GM15510 (cell line): ENCODE results near the gene DHRS1.

ENCODE experiments used
- POLR2A ChIP-seq: IDR thresholded peaks from 3 replicates; pipeline ENCODE4 v1.6.1; 2011; ENCODE audit warnings: borderline replicate concordance; ENCODE audit not compliant: insufficient read length; ENCODE audit errors: extremely low read depth

Gene DHRS1

GRCh38 chr14:24270537-24271133, 28.9 kb downstream of the DHRS1 start:
- TF ChIP-seq POLR2A: no peak

- TF ChIP-seq POLR2A: no peak
Measured at GRCh38 chr14:24269910-24270536, 29.6 kb downstream of the DHRS1 start.

GRCh38 chr14:24269368-24269767, 30.2 kb downstream of the DHRS1 start:
- no peak for TF ChIP-seq POLR2A

- no peak for TF ChIP-seq POLR2A
Measured at GRCh38 chr14:24268225-24268624, 31.4 kb downstream of the DHRS1 start.

GRCh38 chr14:24267516-24267915, 32.1 kb downstream of the DHRS1 start:
- no peak for TF ChIP-seq POLR2A

- no peak for TF ChIP-seq POLR2A
Measured at GRCh38 chr14:24266344-24267244, 33.0 kb downstream of the DHRS1 start.

GRCh38 chr14:24264298-24264697, 35.3 kb downstream of the DHRS1 start:
- no peak for TF ChIP-seq POLR2A

GRCh38 chr14:24263848-24264247, 35.7 kb downstream of the DHRS1 start:
- no peak for TF ChIP-seq POLR2A

- no peak for TF ChIP-seq POLR2A
Measured at GRCh38 chr14:24262821-24263733, 36.5 kb downstream of the DHRS1 start, which contains the start of gene TGM1. TGM1 (minus strand) TSS chr14:24263177; CDS start chr14:24262352, 825 bp downstream.

GRCh38 chr14:24261969-24262327, 37.6 kb downstream of the DHRS1 start:
- no peak for TF ChIP-seq POLR2A

GRCh38 chr14:24261256-24261968, 38.2 kb downstream of the DHRS1 start:
- no peak for TF ChIP-seq POLR2A

GRCh38 chr14:24260780-24261157, 38.8 kb downstream of the DHRS1 start:
- no peak for TF ChIP-seq POLR2A

- no peak for TF ChIP-seq POLR2A
Measured at GRCh38 chr14:24260026-24260779, 39.4 kb downstream of the DHRS1 start.
